Activated CD8-positive, alpha-beta memory T cell treated with anti-CD3 and anti-CD28 coated beads for 24 hours (primary cell): Measurements from ENCODE around the gene SYNRG.
"Not testable (repeated sequence)": the region's sequence is repeated elsewhere in the genome, so short reads cannot be mapped to it uniquely, and the experiment has no call there.

Experiments used
- DNase-seq: peaks from one replicate; pipeline ENCODE4 v3.0.0-alpha.2; 2020

The SYNRG gene, protein sequence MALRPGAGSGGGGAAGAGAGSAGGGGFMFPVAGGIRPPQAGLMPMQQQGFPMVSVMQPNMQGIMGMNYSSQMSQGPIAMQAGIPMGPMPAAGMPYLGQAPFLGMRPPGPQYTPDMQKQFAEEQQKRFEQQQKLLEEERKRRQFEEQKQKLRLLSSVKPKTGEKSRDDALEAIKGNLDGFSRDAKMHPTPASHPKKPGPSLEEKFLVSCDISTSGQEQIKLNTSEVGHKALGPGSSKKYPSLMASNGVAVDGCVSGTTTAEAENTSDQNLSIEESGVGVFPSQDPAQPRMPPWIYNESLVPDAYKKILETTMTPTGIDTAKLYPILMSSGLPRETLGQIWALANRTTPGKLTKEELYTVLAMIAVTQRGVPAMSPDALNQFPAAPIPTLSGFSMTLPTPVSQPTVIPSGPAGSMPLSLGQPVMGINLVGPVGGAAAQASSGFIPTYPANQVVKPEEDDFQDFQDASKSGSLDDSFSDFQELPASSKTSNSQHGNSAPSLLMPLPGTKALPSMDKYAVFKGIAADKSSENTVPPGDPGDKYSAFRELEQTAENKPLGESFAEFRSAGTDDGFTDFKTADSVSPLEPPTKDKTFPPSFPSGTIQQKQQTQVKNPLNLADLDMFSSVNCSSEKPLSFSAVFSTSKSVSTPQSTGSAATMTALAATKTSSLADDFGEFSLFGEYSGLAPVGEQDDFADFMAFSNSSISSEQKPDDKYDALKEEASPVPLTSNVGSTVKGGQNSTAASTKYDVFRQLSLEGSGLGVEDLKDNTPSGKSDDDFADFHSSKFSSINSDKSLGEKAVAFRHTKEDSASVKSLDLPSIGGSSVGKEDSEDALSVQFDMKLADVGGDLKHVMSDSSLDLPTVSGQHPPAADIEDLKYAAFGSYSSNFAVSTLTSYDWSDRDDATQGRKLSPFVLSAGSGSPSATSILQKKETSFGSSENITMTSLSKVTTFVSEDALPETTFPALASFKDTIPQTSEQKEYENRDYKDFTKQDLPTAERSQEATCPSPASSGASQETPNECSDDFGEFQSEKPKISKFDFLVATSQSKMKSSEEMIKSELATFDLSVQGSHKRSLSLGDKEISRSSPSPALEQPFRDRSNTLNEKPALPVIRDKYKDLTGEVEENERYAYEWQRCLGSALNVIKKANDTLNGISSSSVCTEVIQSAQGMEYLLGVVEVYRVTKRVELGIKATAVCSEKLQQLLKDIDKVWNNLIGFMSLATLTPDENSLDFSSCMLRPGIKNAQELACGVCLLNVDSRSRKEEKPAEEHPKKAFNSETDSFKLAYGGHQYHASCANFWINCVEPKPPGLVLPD (N-terminal part only)

DNA sequence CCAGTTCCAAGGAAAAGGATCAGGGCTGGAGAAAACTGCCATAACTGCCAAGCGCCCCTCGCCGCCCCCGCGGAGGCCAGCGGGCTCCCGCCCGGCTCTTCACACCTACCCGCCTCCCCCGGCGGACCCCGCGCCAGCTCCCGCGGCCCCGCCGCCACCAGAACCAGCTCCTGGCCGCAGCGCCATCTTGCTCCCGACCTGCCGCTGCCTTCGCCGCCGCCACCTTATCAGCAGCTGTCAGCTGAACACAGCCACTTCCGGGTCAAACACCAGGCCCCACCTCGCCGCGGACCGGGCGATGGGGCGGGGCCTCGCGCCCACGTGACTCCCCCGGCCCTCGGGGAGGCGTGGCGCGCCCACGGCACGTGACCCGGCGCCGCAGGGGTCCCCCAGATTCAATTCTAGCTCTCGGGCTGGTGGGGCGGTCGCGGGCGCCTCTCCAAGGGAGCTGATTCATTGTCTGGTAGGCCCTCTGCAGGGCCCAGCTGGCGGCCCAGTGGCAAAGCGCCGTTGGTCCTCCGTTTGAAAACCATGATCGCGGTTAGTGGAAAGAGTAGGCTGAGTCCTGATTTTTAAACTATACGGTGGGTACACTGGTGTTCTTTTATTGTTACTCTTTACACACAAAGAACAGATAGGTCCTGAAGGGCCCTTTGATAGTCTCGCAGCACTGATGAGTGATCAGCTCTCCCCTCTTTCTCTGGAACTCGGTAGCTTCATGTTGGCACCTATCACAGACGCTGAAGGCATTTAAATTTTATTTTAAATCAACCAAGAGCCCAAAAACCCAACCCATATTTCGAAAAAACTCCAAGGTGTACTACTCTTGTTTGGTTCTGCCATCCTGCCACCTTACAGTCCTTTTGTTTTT, at the start of gene SYNRG:
SYNRG (minus strand) TSS at position 249 of the 871 bp plus-strand sequence; CDS start at position 186, 63 bp downstream.
- DNase-seq = peak; percentile 97

DNA sequence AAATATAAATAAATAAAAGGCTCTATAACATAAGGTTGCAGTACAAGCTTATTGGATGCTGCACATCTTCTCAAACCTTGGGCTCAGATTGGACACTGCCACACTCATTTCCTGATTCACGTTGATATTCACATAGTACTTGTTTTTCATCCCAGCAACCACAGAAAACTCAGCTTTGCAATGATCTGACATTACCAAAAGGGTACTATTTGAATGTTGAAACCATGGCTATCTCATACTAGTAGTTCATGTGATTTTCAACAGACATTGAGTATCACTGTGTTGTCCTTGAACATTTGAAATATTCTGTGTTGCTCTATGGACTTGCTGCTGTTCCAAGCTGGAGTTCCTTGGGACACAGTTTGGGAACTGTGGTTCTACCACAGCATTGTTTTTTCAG, 48.0 kb upstream of the SYNRG start:
- no peak for DNase-seq

DNA sequence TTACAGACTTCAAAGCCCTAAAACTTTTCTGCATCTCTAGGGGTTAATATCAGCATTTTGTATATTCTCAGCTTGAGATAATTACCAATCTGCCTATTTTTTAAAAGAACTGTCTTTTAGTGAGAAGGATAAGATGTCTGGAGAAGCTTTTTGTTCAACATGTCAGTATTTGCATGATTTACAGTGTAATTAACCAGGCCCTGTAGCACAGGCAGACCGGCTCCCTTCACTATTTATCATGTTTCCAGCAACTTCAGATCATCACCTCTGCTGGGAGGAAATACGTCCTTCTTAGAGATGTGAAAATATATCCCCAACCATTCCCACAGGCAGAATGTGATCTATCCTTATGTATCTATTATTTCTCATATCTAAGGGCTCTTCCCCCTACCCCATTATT, 42.6 kb upstream of the SYNRG start:
- DNase-seq = no peak

DNA sequence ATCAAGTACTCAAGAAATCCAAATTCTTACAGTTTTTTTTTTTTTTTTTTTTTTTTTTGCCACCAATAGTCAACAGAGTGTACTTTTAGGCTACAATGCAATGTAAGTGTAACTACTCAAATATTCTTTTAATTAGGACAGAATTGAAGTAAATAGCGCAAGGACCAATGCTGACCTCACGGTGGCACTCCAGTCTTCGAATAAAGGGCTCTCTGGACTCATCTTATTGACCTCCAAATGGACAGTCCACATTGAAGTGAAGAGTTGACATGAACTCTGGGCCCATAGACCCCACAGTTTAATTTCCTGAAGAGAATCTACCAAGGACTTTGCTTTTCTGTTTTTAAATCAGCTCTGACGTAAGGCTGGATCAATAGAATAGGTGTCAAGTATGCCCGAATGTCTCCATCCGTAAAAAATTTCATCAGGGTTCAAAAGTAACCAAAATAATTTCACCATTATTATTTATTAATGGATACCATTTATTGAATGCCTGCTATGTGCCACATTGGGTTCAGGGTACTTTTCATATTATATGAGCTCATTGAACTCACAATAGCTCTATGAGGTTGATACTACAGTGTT, 41.3 kb upstream of the SYNRG start:
- DNase-seq = no peak

DNA sequence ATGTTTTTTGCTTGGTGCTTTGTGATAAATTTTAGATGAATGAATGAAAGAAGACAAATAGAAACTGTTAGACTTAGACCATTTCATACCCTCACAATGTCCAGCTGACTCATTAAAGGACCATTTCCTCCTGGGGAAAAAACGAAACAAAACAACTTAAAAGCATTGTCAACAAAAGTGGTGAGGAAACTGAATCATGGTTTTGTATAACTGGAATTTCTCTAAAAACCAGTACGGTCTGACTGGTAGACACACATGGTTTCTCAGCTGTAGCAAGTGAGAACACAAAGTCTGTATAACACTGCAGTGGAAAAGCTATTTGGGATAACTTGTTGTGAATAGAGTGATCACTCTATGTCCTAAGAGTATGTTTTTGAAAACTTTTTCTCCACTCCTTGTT, 39.3 kb upstream of the SYNRG start:
- no peak for DNase-seq

DNA sequence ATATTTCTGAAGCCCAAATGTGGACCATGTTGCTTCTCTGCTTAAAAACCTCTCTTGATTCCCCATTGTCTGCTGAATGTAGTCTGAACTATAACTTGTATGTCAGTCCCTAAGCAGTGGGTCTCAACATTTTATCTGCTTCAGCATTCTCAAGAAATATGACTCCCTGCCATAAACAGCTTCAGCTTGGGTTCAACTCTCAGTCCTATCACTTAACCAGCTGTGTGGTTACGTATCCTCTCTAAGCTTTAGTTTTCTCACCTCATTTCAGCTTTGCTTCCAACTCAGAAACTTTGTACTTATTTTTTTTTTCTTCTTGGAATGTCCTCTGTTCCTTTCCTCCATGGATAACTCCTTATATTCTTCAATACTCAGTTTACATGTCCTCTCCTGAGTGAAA, 38.6 kb upstream of the SYNRG start:
- DNase-seq = no peak

DNA sequence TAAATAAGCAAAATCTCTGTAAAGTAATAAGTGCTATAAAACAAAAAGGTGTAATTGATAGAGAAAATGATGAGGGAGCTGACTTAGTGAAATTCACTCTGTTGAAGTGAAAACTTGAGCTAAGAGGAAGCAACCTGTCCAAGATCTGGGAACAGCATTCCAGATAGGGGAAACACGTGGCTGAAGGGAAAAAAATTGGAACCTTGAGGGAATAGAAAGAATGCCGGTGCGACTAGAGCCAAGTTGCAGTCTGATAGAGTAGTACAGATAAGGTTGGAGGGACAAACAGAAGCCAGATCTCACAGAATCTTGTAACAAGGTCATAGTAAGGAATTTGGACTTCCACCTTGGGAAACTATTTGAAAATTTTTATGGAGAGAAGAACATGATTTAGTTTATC, 34.7 kb upstream of the SYNRG start:
- no peak for DNase-seq

DNA sequence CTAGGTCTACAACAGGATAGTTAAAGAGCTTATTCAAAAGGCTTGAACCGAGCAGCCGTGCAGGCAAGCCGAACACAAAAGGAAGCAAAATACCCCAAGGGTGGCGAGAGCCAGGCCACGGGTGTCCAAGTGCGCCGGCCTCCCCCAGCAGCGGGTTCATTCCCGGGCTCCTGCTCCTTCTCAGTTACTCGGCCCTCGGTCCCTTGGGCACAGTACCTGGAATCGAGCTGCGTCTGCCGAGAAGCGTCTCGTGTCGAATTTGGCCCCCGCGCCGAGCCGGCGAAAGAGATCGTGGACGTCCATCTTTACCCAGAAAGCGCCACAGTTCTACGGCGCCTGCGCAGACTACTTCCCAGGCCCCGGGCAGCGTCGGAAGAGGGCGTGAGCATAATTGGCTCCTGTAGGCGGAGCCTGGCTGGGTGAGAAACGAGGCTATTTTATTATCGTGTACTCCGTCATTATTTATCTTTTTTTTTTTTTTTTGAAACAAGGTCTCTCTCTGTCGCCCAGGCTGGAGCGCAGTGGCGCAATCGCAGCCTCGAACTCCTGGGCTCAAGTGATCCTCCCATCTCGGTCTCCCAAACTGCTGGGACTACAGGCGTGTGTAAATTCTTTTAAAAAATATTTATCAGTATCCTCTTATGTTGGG, 34.0 kb upstream of the SYNRG start, which contains the start of gene DDX52:
DDX52 (minus strand) TSS at position 329 of the 649 bp plus-strand sequence; CDS start at position 303, 26 bp downstream.
- DNase-seq = peak; percentile 91

DNA sequence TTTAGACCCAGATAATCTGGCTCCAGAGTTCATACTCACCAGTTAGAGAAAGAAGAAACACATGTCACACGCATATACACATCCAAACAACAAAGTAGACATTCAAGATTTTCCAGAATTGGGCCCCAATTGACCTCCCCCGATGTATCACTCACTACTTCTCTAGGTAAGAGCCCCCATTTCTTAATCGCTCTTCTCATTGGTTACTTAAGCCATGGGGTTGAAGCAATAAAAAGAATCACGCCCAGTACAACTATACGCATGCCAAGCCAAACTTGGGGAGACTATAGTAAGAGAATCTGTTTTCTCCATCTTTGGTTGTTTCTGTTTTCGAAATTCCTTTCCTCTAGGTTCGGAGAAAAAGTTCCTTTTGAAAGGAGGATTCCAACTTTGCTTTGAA, 33.5 kb upstream of the SYNRG start:
- no peak for DNase-seq

DNA sequence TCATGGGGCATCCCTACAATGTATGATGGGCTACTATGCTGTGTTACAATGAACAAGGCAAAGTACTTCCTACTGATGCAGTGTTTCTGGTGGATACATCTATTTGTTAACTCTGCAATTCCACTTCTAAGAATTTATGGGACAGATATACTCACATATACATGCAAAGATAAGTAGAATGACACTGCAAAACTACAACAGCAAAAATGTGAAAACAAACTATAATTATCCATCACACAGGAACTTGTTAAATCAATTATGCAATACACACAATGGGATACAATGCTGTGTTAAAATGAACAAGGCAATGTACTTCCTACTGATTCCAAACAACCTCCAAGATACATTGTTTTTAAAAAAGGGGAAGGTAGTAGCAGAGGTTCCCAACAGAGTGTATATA, 30.8 kb upstream of the SYNRG start:
- no peak for DNase-seq

DNA sequence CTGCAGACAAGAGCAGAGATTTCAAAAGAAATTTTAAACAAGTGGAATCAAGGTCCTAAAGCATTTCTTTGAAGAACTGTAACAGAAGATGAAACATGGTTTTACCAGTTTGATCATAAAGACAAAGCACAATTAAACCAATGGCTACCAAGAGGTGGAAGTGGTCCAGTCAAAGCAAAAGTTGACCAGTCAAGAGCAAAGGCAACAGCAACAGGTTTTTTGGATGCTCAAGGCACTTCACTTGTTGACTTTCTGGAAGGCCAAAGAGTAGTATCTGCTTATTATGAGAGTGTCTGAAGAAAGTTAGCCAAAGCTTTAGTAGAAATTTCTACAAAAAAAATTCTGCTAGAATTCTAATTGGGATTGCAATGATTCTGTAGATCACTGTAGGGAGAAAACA, 28.7 kb upstream of the SYNRG start:
- no peak for DNase-seq

DNA sequence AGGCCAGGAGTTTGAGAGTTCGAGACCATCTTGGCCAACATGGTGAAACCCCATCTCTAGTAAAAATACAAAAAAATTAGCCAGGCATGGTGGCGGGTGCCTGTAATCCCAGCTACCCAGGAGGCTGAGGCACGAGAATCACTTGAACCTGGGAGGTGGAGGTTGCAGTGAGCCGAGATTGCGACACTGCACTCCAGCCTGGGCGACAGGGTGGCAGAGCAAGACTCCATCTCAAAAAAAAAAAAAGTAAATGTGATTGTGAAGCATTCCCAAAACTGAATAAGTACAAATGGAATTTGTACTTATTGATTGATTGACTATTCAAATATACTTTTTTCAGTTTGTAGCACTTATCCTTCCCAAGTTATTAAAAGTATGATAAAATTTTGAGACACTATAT, 7.2 kb upstream of the SYNRG start:
- DNase-seq = not testable (repeated sequence)

DNA sequence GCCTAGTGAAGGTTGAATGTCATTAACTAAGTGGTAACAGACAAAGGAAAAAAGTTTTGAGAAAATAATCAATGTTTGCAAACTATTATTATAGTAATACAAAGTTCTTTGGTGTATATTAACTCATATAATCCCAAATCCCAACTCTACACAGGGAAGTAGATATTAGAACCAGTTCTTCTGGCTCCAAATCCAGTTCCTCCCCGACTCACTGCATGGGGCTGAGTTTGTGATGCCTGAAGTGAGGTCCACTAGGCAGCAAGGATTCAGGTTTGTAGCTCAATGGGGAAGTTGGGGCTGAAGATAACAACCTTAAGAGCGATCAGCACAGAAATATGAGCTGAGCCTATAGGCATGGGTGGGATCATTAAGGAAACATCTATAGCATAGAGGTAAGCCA, 5.6 kb upstream of the SYNRG start:
- DNase-seq = no peak

DNA sequence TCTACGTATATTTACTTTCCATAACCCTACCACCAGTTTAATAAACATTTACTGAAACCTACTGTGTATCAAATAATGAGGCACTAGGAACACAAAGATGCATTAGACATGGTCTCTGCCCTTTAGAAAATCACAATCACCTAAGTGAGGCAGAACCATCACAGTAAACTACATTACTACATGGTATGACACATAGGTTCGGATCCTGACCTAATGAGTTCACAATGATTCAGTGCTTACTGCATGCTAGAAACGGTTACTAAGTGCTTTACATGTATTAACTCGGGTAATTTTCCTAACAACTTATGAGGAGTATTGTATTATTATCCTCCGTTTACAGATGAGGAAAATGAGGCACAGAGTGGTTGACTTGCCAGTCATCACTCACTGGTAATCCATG, 5.2 kb upstream of the SYNRG start:
- DNase-seq = no peak

DNA sequence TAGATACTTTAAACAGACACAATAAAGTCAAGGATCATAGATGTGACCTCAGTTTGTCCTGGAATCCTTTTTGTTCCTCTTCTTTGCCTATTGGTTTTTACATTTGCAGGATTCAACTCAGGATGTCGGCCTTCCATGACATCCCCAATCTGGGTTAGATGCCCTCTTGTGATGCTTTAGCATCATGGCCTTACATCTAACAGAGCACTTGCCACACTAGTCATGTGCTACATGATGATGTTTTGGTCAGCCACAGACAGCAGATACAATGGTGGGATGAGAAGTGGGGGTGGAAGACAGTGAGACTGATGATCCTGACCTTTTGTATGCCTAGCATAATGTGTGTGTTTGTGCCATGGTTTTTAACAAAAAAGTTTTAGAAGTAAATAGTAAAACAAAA, 1.8 kb upstream of the SYNRG start:
- no peak for DNase-seq

DNA sequence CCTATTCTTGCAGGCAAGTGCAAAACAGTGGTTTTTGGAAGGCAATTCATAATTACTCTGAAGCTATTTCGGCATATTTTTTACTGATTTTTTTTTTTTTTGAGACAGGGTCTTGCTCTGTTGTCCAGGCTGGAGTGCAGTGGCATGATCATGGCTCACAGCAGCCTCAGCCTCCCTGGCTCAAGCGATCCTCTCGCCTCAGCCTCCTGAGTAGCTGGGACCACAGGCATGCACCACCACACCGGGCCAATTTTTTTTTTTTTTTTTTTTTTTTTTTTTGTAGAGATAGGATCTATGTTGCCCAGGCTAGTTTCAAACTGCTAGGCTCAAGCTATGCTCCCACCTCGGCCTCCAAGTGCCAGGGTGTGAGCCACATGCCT, 813 bp upstream of the SYNRG start:
- DNase-seq = not testable (repeated sequence)

DNA sequence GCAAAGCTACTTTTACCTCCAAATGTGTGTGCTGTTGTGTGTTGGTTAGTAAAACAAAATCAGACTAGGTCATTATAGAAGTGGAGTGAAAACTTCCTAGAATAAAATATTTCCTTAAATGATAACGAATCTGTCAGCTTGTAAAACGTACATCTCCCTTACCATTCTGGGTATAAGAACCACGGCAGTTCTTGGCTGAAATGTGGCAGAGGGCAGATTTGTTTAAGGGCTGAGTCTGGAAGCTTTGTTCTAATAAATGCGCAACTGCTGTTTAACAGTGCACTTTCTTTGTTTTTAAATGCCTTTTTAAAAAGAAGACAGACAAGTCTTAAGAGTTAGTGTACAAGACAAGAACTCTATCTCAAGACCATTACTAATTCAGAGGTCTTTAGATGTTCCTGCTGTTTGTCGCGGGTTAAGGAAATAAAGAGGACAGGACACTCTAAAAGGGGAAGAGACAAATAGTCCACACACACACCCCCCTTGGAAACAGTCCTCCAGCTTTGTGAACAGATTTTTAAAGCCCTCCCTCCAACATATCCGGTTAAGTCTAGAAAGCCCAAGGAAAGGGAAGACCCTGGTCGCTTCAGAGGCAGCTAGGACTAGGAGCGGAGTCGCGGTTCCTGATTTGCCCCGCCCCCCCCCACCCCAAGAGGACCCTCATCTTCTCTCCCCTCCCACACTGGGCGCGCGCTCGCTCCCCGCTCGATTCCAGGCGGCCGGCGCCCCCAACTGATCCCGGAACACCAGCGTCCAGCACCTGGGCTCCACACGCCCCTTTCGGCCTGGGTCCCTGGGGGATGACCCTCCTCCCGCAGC, 658 bp downstream of the SYNRG start:
- no peak for DNase-seq

DNA sequence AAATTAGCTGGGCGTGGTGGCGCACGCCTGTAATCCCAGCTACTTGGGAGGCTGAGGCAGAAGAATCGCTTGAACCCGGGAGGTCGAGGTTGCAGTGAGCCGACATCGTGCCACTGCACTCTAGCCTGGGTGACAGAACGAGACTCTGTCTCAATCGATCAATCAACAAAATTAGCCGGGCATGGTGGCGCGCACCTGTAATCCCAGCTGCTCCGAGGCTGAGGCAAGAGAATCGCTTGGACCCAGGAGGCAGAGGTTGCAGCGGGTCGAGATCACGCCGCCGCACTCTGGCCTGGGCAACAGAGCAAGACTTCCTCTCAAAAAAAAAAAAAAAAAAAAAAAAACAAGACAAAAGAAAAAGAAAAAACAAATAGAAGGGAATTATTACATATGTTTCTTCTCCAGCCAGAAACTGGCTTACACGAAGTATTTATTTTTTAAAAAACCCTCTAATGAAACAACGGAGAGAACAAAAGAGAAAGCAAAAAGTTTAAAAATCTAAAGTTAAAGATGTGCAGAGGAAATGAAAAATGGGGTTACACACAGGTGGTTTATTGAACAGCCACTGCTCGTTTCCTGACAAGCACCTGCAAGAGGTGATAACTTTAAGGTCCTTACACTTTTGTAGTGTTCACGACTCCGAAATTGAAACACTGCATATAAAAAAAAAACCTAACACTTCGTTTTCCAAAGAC, 1.4 kb downstream of the SYNRG start:
- no peak for DNase-seq

DNA sequence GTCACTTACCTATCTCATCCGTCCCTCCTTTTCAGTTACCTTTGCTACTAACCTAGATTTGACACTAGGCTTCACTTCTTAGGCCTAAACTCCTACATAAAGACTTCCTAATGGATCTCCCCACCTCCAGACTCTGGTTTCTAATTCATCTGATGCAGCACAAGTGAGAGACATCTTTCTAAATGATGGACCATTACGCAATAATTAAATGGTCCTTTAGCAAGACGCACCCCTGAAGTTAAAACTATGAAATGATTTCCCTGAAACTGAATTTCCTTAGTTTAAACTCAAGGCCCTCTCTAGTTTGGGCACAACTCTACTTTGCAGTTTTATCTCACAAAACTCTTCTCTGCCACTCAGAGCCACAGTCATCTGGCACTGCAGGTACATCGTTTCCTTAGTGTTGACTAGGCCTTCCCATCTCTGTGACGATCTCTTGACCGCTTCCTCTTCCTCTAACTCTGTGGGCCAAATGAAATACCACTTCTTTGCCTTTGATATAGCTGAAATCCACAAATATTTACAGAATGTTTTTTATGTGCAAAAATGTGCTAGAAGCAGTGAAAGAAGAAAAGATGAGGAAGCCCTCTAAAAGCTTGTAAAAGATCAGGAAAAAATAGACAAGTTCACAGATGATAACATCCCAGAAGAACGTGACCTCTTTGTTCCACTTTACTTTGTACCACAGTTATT, 3.3 kb downstream of the SYNRG start:
- DNase-seq = no peak
